GM15510 (cell line): ENCODE data around the gene MBP.

Source experiments
- POLR2A ChIP-seq: IDR thresholded peaks from 3 replicates; pipeline ENCODE4 v1.6.1; 2011; ENCODE audit warnings: borderline replicate concordance; ENCODE audit not compliant: insufficient read length; ENCODE audit errors: extremely low read depth

MBP gene

GRCh38 chr18:76992226-76993084, 140.1 kb downstream of the MBP start:
- no peak for TF ChIP-seq POLR2A

GRCh38 chr18:76991021-76991688, 141.4 kb downstream of the MBP start:
- no peak for TF ChIP-seq POLR2A

- TF ChIP-seq POLR2A = no peak
These were observed 142.9 kb downstream of the MBP start for GRCh38 chr18:76989647-76990190.

- no peak for TF ChIP-seq POLR2A
These were observed 143.5 kb downstream of the MBP start for GRCh38 chr18:76988827-76989646.

GRCh38 chr18:76988031-76988826, 144.4 kb downstream of the MBP start:
- no peak for TF ChIP-seq POLR2A

- no peak for TF ChIP-seq POLR2A
These were observed 146.2 kb downstream of the MBP start for GRCh38 chr18:76986406-76986805.

GRCh38 chr18:76985951-76986236, 146.7 kb downstream of the MBP start:
- no peak for TF ChIP-seq POLR2A

GRCh38 chr18:76985156-76985950, 147.2 kb downstream of the MBP start:
- TF ChIP-seq POLR2A = no peak

- TF ChIP-seq POLR2A = no peak
These were observed 148.1 kb downstream of the MBP start for GRCh38 chr18:76984193-76985155.

- TF ChIP-seq POLR2A = no peak
These were observed 149.0 kb downstream of the MBP start for GRCh38 chr18:76983613-76984051.

GRCh38 chr18:76982841-76983583, 149.6 kb downstream of the MBP start:
- TF ChIP-seq POLR2A = no peak

- TF ChIP-seq POLR2A = no peak
These were observed 150.5 kb downstream of the MBP start for GRCh38 chr18:76982038-76982437.
